ENCODE data around the gene C2orf15. TPM values are rescaled to one million over a fixed set of nuclear protein-coding genes. Genes with fewer than 3 reads are reported as not detected.

C2orf15 gene
- total RNA-seq, 1 experiment from 2014 or later: 1.5 TPM

- CTCF ChIA-PET: no interaction called here
- in situ Hi-C loops (cut with HindIII; ENCODE audit: low pct_unique_long_range_greater_than_20kb, low sequenced_read_pairs) (no loop called here), intact Hi-C loops (cut with micrococcal nuclease; ENCODE audit: unreplicated experiment) (no loop called here)
- H3K27ac ChIP-seq (ENCODE audit: low read length): no peak overlapping the region
- no peaks in the 10 kb centered on the region for H3K9me3 ChIP-seq (ENCODE audit: control insufficient read depth, insufficient read depth, low read depth, low read length)
- no peaks in the 10 kb centered on the region; the same call in 1 of the 2 replicates for H3K27me3 ChIP-seq (ENCODE audit: control insufficient read depth, insufficient read depth, low read length)
- BruUV-seq (replicated peaks): no TSS peak
- no peak for ATAC-seq
- H3K36me3 ChIP-seq (ENCODE audit: control insufficient read depth, insufficient read depth, low read length): no peaks in the 10 kb centered on the region
- POLR2A ChIA-PET: no interaction called here
- H3K4me3 ChIP-seq (ENCODE audit: low read depth in 2 of 2, low read length in 2 of 2): no peak overlapping the region
- no peak for DNase-seq (ENCODE audit: low read depth, low spot score)
- peaks cover 14% of the 10 kb centered on the region for H3K4me1 ChIP-seq (ENCODE audit: control insufficient read depth, insufficient read depth, low read length)
- TF ChIP-seq TCF7L2 (IDR thresholded peaks at IDR 0.05; ENCODE audit: low read depth, low read length) (no peak), SIN3A (IDR thresholded peaks at IDR 0.05; ENCODE audit: borderline replicate concordance, insufficient read depth, low read depth, low read length) (no peak), REST (IDR thresholded peaks at IDR 0.05; ENCODE audit: insufficient read depth in 1 of 2, low read depth in 2 of 2, low read length in 1 of 2) (no peak), POLR2AphosphoS5 (IDR thresholded peaks at IDR 0.05; ENCODE audit: low read depth, low read length) (no peak), CTCF (IDR thresholded peaks at IDR 0.05) (no peak)
Measured at GRCh38 chr2:99139003-99139402, 2.5 kb upstream of the C2orf15 start.

- no peaks in the 10 kb centered on the region for H3K36me3 ChIP-seq (ENCODE audit: control insufficient read depth, insufficient read depth, low read length)
- POLR2A ChIA-PET: no interaction called here
Measured at GRCh38 chr2:99140056-99140859, 1.2 kb upstream of the C2orf15 start.

More at GRCh38 chr2:99140056-99140859, 1.2 kb upstream of the C2orf15 start:
- peak overlapping the region; percentile 86 for H3K27ac ChIP-seq (ENCODE audit: low read length)
- H3K27me3 ChIP-seq (ENCODE audit: control insufficient read depth, insufficient read depth, low read length): no peaks in the 10 kb centered on the region; the same call in 1 of the 2 replicates
- H3K4me3 ChIP-seq (ENCODE audit: low read depth in 2 of 2, low read length in 2 of 2): peak overlapping the region; percentile 60 to 82
- CTCF ChIA-PET: interaction anchor here (0.6 kb wide), 1 partner anchor 41 kb away, joined by 7 read pairs; no protein-coding TSS in a partner anchor
- H3K9me3 ChIP-seq (ENCODE audit: control insufficient read depth, insufficient read depth, low read depth, low read length): no peaks in the 10 kb centered on the region
- no peak for TF ChIP-seq TCF7L2 (IDR thresholded peaks at IDR 0.05; ENCODE audit: low read depth, low read length)
- TF ChIP-seq POLR2AphosphoS5 (IDR thresholded peaks at IDR 0.05; ENCODE audit: low read depth, low read length): no peak
- TF ChIP-seq CTCF (IDR thresholded peaks at IDR 0.05): no peak
- TF ChIP-seq REST (IDR thresholded peaks at IDR 0.05; ENCODE audit: insufficient read depth in 1 of 2, low read depth in 2 of 2, low read length in 1 of 2): no peak
- TF ChIP-seq SIN3A (IDR thresholded peaks at IDR 0.05; ENCODE audit: borderline replicate concordance, insufficient read depth, low read depth, low read length): no peak
- BruUV-seq (replicated peaks): no TSS peak
- H3K4me1 ChIP-seq (ENCODE audit: control insufficient read depth, insufficient read depth, low read length): peaks cover 14% of the 10 kb centered on the region
- ATAC-seq: no peak
- peak; percentile 7 for DNase-seq (ENCODE audit: low read depth, low spot score)
- in situ Hi-C loops (cut with HindIII; ENCODE audit: low pct_unique_long_range_greater_than_20kb, low sequenced_read_pairs): no loop called here
- intact Hi-C loops (cut with micrococcal nuclease; ENCODE audit: unreplicated experiment): no loop called here

All from Panc1 (cell line).